Panc1 (cell line): ENCODE data around the gene STARD13. TPM values are rescaled to one million over a fixed set of nuclear protein-coding genes. Genes with fewer than 3 reads are reported as not detected.

Source experiments
- ATAC-seq: fragments of 200-7000 bp; cut with Tn5 transposase; 2 replicates; pipeline ENCODE4 v1.9.1; 2020; ENCODE audit warnings: mild to moderate bottlenecking, moderate library complexity
- BruUV-seq: library from RNA; stranded (reverse); fragments of 400-500 nt; replicated peaks from 2 replicates; lab custom pipeline; 2021; lab: Mats Ljungman, UMichigan
- CTCF ChIA-PET: fragments of 300-600 bp; sonication (Branson Sonifier 250); formaldehyde crosslinking; loops from one replicate; lab custom pipeline; 2022; ENCODE audit warnings: antibody characterized with exemption; lab: Charles Lee
- POLR2A ChIA-PET: fragments of 300-600 bp; sonication (Branson Sonifier 250); formaldehyde crosslinking; loops from one replicate; lab custom pipeline; 2022; ENCODE audit warnings: antibody characterized with exemption; lab: Charles Lee
- DNase-seq: peaks from one replicate; pipeline ENCODE4 v3.0.0-alpha.2; 2010; ENCODE audit warnings: low read depth, low spot score
- H3K27ac ChIP-seq: 2 replicates; pipeline ENCODE4 v1.5.1; 2011; ENCODE audit warnings: mild to moderate bottlenecking, low read length, inconsistent platforms
- H3K27me3 ChIP-seq: fragments of 200-500 bp; sonication (Bioruptor generic); 2 replicates; pipeline ENCODE4 v1.6.0; 2014; ENCODE audit warnings: low read length, inconsistent platforms; ENCODE audit not compliant: control insufficient read depth, insufficient read depth
- H3K36me3 ChIP-seq: fragments of 200-500 bp; sonication (Bioruptor generic); 2 replicates; pipeline ENCODE4 v1.5.1; 2014; ENCODE audit warnings: inconsistent platforms, mild to moderate bottlenecking, low read length, moderate library complexity; ENCODE audit not compliant: control insufficient read depth, insufficient read depth
- H3K4me1 ChIP-seq: 2 replicates; pipeline ENCODE4 v1.5.1; 2011; ENCODE audit warnings: inconsistent platforms, mild to moderate bottlenecking, low read length, moderate library complexity; ENCODE audit not compliant: control insufficient read depth, insufficient read depth
- H3K4me3 ChIP-seq, 2 experiments: 2 replicates each; pipeline ENCODE4 v1.5.1; 2011 to 2012; ENCODE audit warnings: low read depth in 2 of 2, low read length in 2 of 2, mild to moderate bottlenecking in 2 of 2, inconsistent platforms in 1 of 2, moderate library complexity in 1 of 2
- H3K9me3 ChIP-seq: fragments of 200-500 bp; sonication (Bioruptor generic); 2 replicates; pipeline ENCODE4 v1.5.1; 2014; ENCODE audit warnings: low read depth, mild to moderate bottlenecking, inconsistent platforms, low read length, moderate library complexity; ENCODE audit not compliant: control insufficient read depth, insufficient read depth
- POLR2AphosphoS5 ChIP-seq: IDR thresholded peaks from 2 replicates; pipeline ENCODE4 v1.6.1; 2012; ENCODE audit warnings: mild to moderate bottlenecking, low read depth, low read length, moderate library complexity
- REST ChIP-seq, 2 experiments: IDR thresholded peaks; 2 replicates each; pipeline ENCODE4 v1.6.1; 2011 to 2012; ENCODE audit warnings: low read depth in 2 of 2, control low read depth in 1 of 2, low read length in 1 of 2, mild to moderate bottlenecking in 1 of 2, moderate library complexity in 1 of 2; ENCODE audit not compliant: insufficient read depth in 1 of 2
- SIN3A ChIP-seq: IDR thresholded peaks from 2 replicates; pipeline ENCODE4 v1.6.1; 2012; ENCODE audit warnings: low read depth, mild to moderate bottlenecking, low read length, moderate library complexity, borderline replicate concordance; ENCODE audit not compliant: insufficient read depth
- TCF7L2 ChIP-seq: IDR thresholded peaks from 2 replicates; pipeline ENCODE4 v1.6.1; 2011; ENCODE audit warnings: mild to moderate bottlenecking, low read depth, low read length, inconsistent platforms
- in situ Hi-C: cut with HindIII; loops from 2 replicates; pipeline ENCODE4 v1.10.0; 2016; ENCODE audit warnings: low sequenced_read_pairs, low pct_unique_long_range_greater_than_20kb
- intact Hi-C: fragments of 100-400 bp; cut with micrococcal nuclease; formaldehyde crosslinking; loops from one replicate; pipeline ENCODE4 v1.10.0; 2022; ENCODE audit not compliant: unreplicated experiment
- total RNA-seq: library from RNA; stranded (reverse); gene quantifications from one replicate; pipeline ENCODE4 v1.2.1, GENCODE V29; 2021; ENCODE audit not compliant: unreplicated experiment
- TF ChIP-seq, protein P1 (sequence below): fragments of 450-650 bp; IDR thresholded peaks from 2 replicates; pipeline ENCODE4 v1.5.1; 2017; ENCODE audit warnings: mild to moderate bottlenecking

The STARD13 gene
- total RNA-seq, 1 experiment from 2014 or later: 6.5 TPM

GRCh38 chr13:33259296-33259695, 26.3 kb downstream of the STARD13 start:
- ChIA-PET CTCF (interaction anchor here (0.7 kb wide), 1 partner anchor 930 kb away, joined by 4 read pairs; no protein-coding TSS in a partner anchor), POLR2A (no interaction called here)
- no TSS peak for BruUV-seq
- peaks cover 7% of the 10 kb centered on the region for H3K4me1 ChIP-seq
- H3K36me3 ChIP-seq: no peaks in the 10 kb centered on the region
- TF ChIP-seq SIN3A: no peak
- TF ChIP-seq TCF7L2: no peak
- TF ChIP-seq, protein P1, sequence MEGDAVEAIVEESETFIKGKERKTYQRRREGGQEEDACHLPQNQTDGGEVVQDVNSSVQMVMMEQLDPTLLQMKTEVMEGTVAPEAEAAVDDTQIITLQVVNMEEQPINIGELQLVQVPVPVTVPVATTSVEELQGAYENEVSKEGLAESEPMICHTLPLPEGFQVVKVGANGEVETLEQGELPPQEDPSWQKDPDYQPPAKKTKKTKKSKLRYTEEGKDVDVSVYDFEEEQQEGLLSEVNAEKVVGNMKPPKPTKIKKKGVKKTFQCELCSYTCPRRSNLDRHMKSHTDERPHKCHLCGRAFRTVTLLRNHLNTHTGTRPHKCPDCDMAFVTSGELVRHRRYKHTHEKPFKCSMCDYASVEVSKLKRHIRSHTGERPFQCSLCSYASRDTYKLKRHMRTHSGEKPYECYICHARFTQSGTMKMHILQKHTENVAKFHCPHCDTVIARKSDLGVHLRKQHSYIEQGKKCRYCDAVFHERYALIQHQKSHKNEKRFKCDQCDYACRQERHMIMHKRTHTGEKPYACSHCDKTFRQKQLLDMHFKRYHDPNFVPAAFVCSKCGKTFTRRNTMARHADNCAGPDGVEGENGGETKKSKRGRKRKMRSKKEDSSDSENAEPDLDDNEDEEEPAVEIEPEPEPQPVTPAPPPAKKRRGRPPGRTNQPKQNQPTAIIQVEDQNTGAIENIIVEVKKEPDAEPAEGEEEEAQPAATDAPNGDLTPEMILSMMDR: no peak
- no peak for TF ChIP-seq REST (IDR thresholded peaks at IDR 0.05; ENCODE audit: insufficient read depth in 1 of 2, low read depth in 2 of 2, low read length in 1 of 2)
- no peak for TF ChIP-seq POLR2AphosphoS5
- ATAC-seq (no peak), DNase-seq (no peak)
- H3K9me3 ChIP-seq: no peaks in the 10 kb centered on the region
- no peaks in the 10 kb centered on the region for H3K27me3 ChIP-seq
- no peak overlapping the region for H3K4me3 ChIP-seq
- in situ Hi-C loops (no loop called here), intact Hi-C loops (no loop called here)
- H3K27ac ChIP-seq: no peak overlapping the region

DNA sequence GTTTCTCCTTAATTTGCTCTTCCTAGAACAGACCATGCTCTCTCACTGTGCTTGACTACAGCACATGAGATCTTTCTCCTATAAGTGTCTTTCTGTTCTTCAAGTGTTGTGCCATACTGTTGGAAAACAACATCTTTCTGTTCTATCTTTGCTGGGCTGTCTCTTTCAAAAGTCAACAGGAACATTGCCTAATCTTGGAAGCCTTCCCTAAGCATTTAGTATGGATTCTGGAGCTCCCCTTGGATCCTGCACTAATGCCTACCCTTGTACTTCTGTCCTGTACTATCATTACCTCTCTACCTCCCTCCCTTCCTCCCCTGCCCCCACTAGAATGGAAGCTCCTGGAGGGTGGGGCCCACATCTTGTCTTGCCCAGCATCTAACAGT, 26.8 kb downstream of the STARD13 start:
- intact Hi-C loops: no loop called here
- ATAC-seq: no peak
- CTCF ChIA-PET: no interaction called here

More for the DNA sequence above, 26.8 kb downstream of the STARD13 start:
- Histone ChIP-seq H3K9me3 (no peaks in the 10 kb centered on the region), H3K4me1 (peaks cover 7% of the 10 kb centered on the region), H3K27me3 (no peaks in the 10 kb centered on the region), H3K27ac (no peak overlapping the region), H3K36me3 (no peaks in the 10 kb centered on the region), H3K4me3 (no peak overlapping the region)
- BruUV-seq: no TSS peak
- TF ChIP-seq SIN3A (no peak), TCF7L2 (no peak), POLR2AphosphoS5 (no peak), REST (IDR thresholded peaks at IDR 0.05; ENCODE audit: insufficient read depth in 1 of 2, low read depth in 2 of 2, low read length in 1 of 2) (no peak)
- TF ChIP-seq, protein P1: no peak
- in situ Hi-C loops: no loop called here
- POLR2A ChIA-PET: no interaction called here
- no peak for DNase-seq
